Stimulated activated CD8-positive, alpha-beta memory T cell treated with anti-CD3 and anti-CD28 coated beads, Interleukin-2, amount 100 ng/mL, for 48 hours (primary cell): ENCODE data around the gene FLT3.
A peak's percentile ranks its signal among the peaks of the same experiment; 100 is the strongest.

Experiments
- DNase-seq, 2 donors: peaks; one replicate each; pipeline ENCODE4 v3.0.0-alpha.2; 2020; ENCODE audit warnings: low read depth in 2 of 2

The FLT3 gene

DNA sequence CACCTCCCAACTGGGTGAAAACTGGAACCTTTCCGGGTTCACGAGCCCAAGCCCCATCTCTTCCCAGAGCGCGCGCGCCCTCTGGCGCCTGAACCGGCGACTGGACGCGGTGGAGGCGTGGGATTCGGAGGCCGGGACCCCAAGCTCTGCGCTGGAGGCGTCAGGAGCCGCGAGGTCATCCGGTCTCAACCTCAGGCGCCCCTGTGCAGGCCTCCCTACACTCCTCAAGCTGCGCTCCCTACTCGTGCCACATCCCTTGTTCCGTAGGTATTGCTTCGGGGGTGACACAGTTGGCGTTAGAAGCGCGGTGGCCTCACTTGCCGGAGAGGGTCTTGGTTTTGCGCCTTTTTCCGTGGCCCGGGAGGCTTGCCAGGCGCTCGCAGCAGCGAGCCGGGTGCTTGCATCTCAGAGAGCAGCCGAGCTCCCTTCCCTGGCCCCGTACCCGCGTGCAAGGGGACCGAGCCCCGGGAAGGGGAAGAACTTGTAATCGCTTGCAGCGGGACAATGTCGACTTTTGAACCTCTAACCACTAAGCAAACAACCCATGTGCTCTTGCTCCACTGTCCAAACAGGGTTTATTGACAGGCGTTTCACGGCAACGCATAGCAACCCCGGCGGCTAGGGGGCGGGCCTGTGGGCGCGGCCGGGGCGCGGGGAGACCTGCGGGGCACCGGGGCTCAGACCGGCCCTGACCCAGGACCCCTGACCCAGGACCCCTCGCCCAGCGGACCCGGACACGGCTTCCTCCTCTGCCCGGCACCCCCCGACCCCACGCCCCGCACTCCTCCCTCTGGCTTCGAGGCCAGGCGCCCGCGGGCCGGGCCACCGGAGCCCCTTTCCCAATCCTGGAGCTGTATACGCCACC, 139.8 kb downstream of the FLT3 start:
- peak in 1 of 2 donors; percentile 35 for DNase-seq

DNA sequence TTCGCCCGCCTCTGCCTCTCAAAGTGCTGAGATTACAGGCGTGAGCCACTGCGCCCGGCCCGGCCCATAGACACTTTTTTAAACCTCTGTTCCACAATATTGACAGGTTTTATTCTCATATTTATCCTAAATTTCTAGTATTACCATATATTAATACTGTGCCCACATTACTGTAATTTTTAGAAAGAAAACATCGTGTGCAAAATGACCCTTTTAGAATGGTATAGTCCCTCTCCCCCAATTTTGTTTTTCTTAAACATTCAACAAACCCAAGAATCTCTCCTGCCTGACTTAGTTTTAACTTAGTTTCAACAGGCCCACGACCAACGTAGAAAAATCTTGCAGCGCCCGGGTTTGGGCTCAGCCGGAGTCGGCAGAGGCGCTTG, 140.4 kb downstream of the FLT3 start:
- DNase-seq, result no peak

DNA sequence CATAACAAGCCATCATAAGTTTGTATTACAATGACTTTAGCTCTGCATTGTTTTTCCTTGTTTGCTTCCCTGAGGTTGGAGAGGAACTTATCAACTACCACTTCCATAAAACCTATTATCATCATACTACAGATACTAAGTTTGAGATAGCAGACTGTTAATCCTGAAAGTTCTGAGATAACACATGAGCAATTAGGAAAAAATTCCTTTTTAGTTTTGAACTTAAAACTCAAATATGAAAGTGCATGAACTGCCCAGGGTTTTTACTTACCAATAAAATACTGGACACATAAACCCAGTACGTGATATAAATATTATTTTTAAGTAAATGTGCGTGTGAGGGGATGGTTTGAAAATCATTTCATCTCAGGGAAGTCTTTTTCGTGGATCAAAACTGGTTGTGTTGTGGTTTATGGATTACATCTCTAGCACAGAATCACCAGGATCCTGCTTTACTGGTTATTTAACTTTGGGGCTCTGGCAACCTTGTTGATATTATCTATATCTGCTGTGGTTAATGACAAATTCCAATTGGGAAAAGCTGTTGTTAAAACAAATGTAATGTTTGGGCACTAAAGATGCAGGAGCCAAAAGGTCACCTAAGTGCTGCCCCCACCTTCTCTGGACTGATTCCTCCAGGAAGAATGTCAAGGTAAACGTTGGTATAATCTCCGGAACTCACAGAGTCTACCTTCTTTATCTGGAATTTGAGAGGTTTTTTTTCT, 143.6 kb downstream of the FLT3 start:
- no peak for DNase-seq

DNA sequence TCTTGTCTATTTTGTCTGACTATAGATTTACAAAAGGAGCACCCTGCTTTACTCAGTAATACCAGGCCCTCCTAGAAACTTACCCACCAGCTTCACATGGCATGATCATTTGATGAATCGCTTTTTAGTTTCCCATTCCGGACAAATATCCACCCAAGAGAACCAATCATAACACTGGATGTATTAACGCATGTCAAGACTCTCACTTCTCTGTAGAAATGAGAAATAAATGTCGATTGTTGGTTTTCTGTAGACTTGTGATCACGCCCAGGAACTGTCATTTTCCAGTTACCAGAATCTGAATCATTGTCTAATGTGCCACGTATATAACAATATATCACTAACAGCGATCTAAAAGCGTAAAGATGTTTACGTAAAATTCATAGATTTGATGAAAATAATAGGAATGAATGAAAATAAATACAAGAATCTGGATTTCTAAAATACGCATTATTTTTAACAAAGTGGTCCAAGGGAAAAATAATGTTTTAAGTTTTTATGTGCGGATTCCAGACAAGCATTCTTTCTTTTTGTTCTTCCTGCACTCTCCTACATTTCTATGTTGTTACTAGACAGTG, 145.3 kb downstream of the FLT3 start:
- DNase-seq, result no peak

DNA sequence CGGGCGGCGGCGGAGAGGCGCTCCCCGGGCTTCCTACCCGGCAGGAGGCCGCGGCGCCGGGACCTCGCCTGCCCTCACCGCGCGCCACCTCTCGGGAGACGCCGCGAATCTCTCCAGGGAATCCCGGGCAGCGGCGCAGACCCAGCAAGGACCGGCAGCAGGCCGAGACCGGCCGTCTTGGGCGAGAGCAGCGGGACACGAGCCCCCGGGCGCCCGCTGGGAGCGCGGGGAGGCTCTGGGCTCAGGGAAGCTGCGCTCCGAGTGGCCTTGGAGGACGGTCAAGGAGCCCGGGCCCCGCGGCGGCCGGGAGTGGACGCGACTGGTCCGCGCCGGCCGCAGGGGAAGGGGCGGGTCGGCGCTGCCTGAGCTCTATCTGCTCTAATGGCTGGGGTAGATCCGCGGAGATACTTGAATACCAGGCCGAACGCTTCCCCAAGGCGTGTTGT, 145.9 kb downstream of the FLT3 start:
- no peak for DNase-seq

DNA sequence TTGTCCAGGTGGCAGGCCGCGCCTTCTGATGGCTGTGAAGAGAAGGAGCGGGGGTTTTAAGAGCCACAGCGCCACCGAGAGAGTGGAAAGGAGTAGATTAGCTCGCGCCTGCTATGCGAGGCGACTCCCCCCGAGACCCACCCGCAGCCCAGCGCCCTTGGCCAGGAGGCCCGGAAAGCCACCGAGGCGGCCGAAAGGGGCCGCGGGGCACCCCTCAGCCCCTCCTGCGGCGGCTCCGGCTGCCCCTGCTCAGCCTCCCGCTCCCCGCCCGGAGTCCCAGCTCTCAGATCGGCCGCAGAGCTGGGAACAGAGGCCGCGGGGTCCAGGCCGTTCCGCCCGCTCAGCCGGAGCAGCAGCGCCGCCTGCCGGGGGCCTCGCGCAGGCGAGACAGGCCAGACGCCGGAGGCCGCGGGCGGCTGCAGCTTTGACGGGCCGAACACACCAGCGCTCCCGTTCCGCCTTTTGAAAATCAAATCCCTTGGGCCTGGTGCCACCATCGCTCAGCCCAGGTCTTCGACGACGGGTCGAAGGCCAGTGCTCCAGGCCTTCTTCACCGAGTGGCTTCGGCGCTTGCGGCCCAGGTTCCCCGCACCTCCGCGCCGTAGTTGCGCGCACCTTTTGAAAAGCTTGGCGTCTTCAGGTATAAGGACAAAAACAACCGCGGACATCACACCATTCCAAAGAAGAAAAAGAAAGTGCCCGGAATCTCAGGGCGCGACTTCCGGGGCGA, 146.5 kb downstream of the FLT3 start:
- peak; percentile 59 to 73 for DNase-seq
